A549 (cell line): Measurements from ENCODE around the gene USP49. TPM values are rescaled to one million over a fixed set of nuclear protein-coding genes. Genes with fewer than 3 reads are reported as not detected.

Experiments used
- ATAC-seq, 2 experiments: fragments of 200-7000 bp in 1 of 2; fragments of >200 bp in 1 of 2; cut with Nextera tagmentation in 1 of 2; cut with Tn5 transposase in 1 of 2; 3 replicates each; pipeline versions ENCODE4 v1.8.0 to v1.9.1; 2018 to 2020; ENCODE audit warnings: mild to moderate bottlenecking in 1 of 2, moderate library complexity in 1 of 2
- CTCF ChIA-PET: fragments of 300-600 bp; sonication (Branson Sonifier 250); formaldehyde crosslinking; extraction: SDS; loops from one replicate; lab custom pipeline; 2021; ENCODE audit warnings: antibody characterized with exemption, inconsistent platforms; lab: Yijun Ruan, JAX
- POLR2A ChIA-PET: fragments of 350-600 bp; formaldehyde crosslinking; extraction: SDS; loops from one replicate; lab custom pipeline; 2021; ENCODE audit warnings: antibody characterized with exemption, inconsistent platforms; lab: Yijun Ruan, JAX
- DNase-seq, 2 experiments: peaks; one replicate each; pipeline versions ENCODE4 v3.0.0 to v3.0.0-alpha.2; 2011 to 2016; ENCODE audit warnings: low read depth in 1 of 2, low spot score in 1 of 2
- FAIRE-seq: peaks from 2 replicates; lab custom pipeline; 2011; peaks lifted over from hg19 to GRCh38; lab: Jason Lieb, UNC
- H3K27ac ChIP-seq, 2 experiments: fragments of >200 bp; sonication (Bioruptor Twin); formaldehyde crosslinking; 3 replicates each; pipeline ENCODE4 v1.5.1; 2016 to 2017
- H3K4me1 ChIP-seq: fragments of >200 bp; sonication (Bioruptor Twin); formaldehyde crosslinking; 3 replicates; pipeline ENCODE4 v1.6.1; 2016
- H3K4me2 ChIP-seq: fragments of >200 bp; sonication (Bioruptor Twin); formaldehyde crosslinking; 3 replicates; pipeline ENCODE4 v1.6.1; 2016
- H3K4me3 ChIP-seq: fragments of >200 bp; sonication (Bioruptor Twin); formaldehyde crosslinking; 3 replicates; pipeline ENCODE4 v1.5.1; 2016
- H3K9me3 ChIP-seq: fragments of >200 bp; sonication (Bioruptor Twin); formaldehyde crosslinking; 3 replicates; pipeline ENCODE4 v1.6.1; 2016
- BHLHE40 ChIP-seq: IDR thresholded peaks from 2 replicates; pipeline ENCODE4 v1.6.1; 2012; ENCODE audit warnings: low read depth, low read length, inconsistent platforms
- CEBPB ChIP-seq, 2 experiments: fragments of >200 bp in 1 of 2; sonication (Bioruptor Twin) in 1 of 2; formaldehyde crosslinking in 1 of 2; IDR thresholded peaks; 2 replicates each; pipeline ENCODE4 v1.6.1; 2012 to 2016
- CHD2 ChIP-seq: fragments of 150-350 bp; IDR thresholded peaks from 2 replicates; pipeline ENCODE4 v1.6.1; 2014; ENCODE audit warnings: low read length; ENCODE audit not compliant: partially characterized antibody
- CHD4 ChIP-seq: fragments of 200-600 bp; sonication (generic); IDR thresholded peaks from 2 replicates; pipeline ENCODE4 v1.6.1; 2016; ENCODE audit warnings: antibody characterized with exemption, mild to moderate bottlenecking, borderline replicate concordance
- E2F6 ChIP-seq: IDR thresholded peaks from 2 replicates; pipeline ENCODE4 v1.6.1; 2012; ENCODE audit warnings: low read depth, borderline replicate concordance
- EHF ChIP-seq: fragments of 250-450 bp; sonication (Bioruptor Pico); IDR thresholded peaks from 2 replicates; pipeline ENCODE4 v1.5.0; 2020; ENCODE audit warnings: mild to moderate bottlenecking
- EHMT2 ChIP-seq: fragments of 200-600 bp; sonication (generic); IDR thresholded peaks from 2 replicates; pipeline ENCODE4 v1.6.1; 2016; ENCODE audit warnings: antibody characterized with exemption, low read depth, mild to moderate bottlenecking, moderate library complexity
- ELK1 ChIP-seq: fragments of 150-350 bp; IDR thresholded peaks from 2 replicates; pipeline ENCODE4 v1.6.1; 2014; ENCODE audit warnings: low read depth, mild to moderate bottlenecking, low read length
- EP300 ChIP-seq, 2 experiments: fragments of >200 bp; sonication (Bioruptor Twin); formaldehyde crosslinking; IDR thresholded peaks; 2 replicates in 1 of 2; 3 replicates in 1 of 2; pipeline ENCODE4 v1.6.1; 2016 to 2017
- FOSB ChIP-seq: fragments of 250-450 bp; sonication (Bioruptor Pico); IDR thresholded peaks from 2 replicates; pipeline ENCODE4 v1.5.0; 2020; ENCODE audit warnings: mild to moderate bottlenecking, moderate library complexity
- HOXA7 ChIP-seq: fragments of 250-450 bp; sonication (Bioruptor Pico); IDR thresholded peaks from 2 replicates; pipeline ENCODE4 v1.5.0; 2020; ENCODE audit warnings: mild to moderate bottlenecking, moderate library complexity
- JUNB ChIP-seq: fragments of >200 bp; sonication (Bioruptor Twin); formaldehyde crosslinking; IDR thresholded peaks from 2 replicates; pipeline ENCODE4 v1.6.1; 2016
- KDM5A ChIP-seq: fragments of 200-600 bp; sonication (generic); IDR thresholded peaks from 2 replicates; pipeline ENCODE4 v1.6.1; 2016; ENCODE audit warnings: antibody characterized with exemption, mild to moderate bottlenecking
- MAFK ChIP-seq: fragments of 450-650 bp; IDR thresholded peaks from 2 replicates; pipeline ENCODE4 v1.6.1; 2014; ENCODE audit not compliant: partially characterized antibody
- MYC ChIP-seq: IDR thresholded peaks from 2 replicates; pipeline ENCODE4 v1.6.1; 2012; ENCODE audit warnings: mild to moderate bottlenecking, inconsistent platforms, low read length, improper control_type of control experiment, borderline replicate concordance
- NPAS2 ChIP-seq: fragments of 250-450 bp; sonication (Bioruptor Pico); IDR thresholded peaks from 2 replicates; pipeline ENCODE4 v1.8.0; 2022; ENCODE audit warnings: mild to moderate bottlenecking, moderate library complexity, borderline replicate concordance
- PBX3 ChIP-seq: IDR thresholded peaks from 2 replicates; pipeline ENCODE4 v1.6.1; 2012
- POLR2AphosphoS2 ChIP-seq: conservative IDR thresholded peaks from 2 replicates; pipeline ENCODE4 v1.6.1; 2012; ENCODE audit warnings: low read length, improper control_type of control experiment, inconsistent platforms
- RARB ChIP-seq: fragments of 250-450 bp; sonication (Bioruptor Pico); IDR thresholded peaks from 2 replicates; pipeline ENCODE4 v1.8.0; 2021; ENCODE audit warnings: mild to moderate bottlenecking, moderate library complexity
- RCOR1 ChIP-seq: fragments of 150-350 bp; IDR thresholded peaks from 2 replicates; pipeline ENCODE4 v1.6.1; 2014; ENCODE audit warnings: antibody characterized with exemption, low read length, low read depth
- REST ChIP-seq: fragments of 200-600 bp; sonication (generic); IDR thresholded peaks from 2 replicates; pipeline ENCODE4 v1.6.1; 2016; ENCODE audit warnings: antibody characterized with exemption, mild to moderate bottlenecking, moderate library complexity
- ZNF302 ChIP-seq: fragments of 250-450 bp; sonication (Bioruptor Pico); IDR thresholded peaks from 2 replicates; pipeline ENCODE4 v1.9.0; 2021; ENCODE audit warnings: inconsistent platforms, mild to moderate bottlenecking, moderate library complexity
- ZSCAN20 ChIP-seq: fragments of 250-450 bp; sonication (Bioruptor Pico); IDR thresholded peaks from 2 replicates; pipeline ENCODE4 v1.8.0; 2022; ENCODE audit warnings: mild to moderate bottlenecking, moderate library complexity
- WGBS: methylation state at CpG from one replicate; pipeline ENCODE4 v1.1.6; 2017; ENCODE audit errors: missing lambda C conversion rate; 5-methylcytosine and 5-hydroxymethylcytosine counted together
- polyA plus RNA-seq, 4 experiments: library from polyadenylated mRNA; depleted of rRNA in 3 of 4; stranded (reverse); fragments of >200 nt; fragmentation: RNase III in 1 of 4; extraction: RNeasy Plus Mini Kit Qiagen cat#74134 plus additional on column Dnase treatment in 1 of 4; gene quantifications; 2 replicates in 3 of 4; 3 replicates in 1 of 4; pipeline ENCODE4 v1.2.3, GENCODE V29; 2011 to 2017
- TF ChIP-seq, protein P1 (sequence below): fragments of 250-450 bp; sonication (Bioruptor Pico); IDR thresholded peaks from 2 replicates; pipeline ENCODE4 v1.5.0; 2021; ENCODE audit warnings: mild to moderate bottlenecking, moderate library complexity, borderline replicate concordance

Gene USP49
- polyA plus RNA-seq, 2 of the 4 experiments (the other 2 are of a cell fraction): 2.9 to 4.3 TPM

GRCh38 chr6:41877051-41877680 is 18.0 kb downstream of the USP49 start:
- DNase-seq: no peak
- 86% methylated on average over 2 of the region's 2 CpGs for WGBS
- no peak overlapping the region for H3K4me3 ChIP-seq
- no peak for FAIRE-seq
- ATAC-seq: no peak
- no peak overlapping the region for H3K27ac ChIP-seq
- ChIA-PET POLR2A (no interaction called here), CTCF (interaction anchor here (0.9 kb wide), 1 partner anchor 59 kb away, joined by 3 read pairs; no protein-coding TSS in a partner anchor)
- no peaks in the 10 kb centered on the region for H3K9me3 ChIP-seq
- no peak overlapping the region for H3K4me2 ChIP-seq
- H3K4me1 ChIP-seq: peaks cover 14% of the 10 kb centered on the region; the same call in 1 of the 3 replicates
- TF ChIP-seq, protein P1, sequence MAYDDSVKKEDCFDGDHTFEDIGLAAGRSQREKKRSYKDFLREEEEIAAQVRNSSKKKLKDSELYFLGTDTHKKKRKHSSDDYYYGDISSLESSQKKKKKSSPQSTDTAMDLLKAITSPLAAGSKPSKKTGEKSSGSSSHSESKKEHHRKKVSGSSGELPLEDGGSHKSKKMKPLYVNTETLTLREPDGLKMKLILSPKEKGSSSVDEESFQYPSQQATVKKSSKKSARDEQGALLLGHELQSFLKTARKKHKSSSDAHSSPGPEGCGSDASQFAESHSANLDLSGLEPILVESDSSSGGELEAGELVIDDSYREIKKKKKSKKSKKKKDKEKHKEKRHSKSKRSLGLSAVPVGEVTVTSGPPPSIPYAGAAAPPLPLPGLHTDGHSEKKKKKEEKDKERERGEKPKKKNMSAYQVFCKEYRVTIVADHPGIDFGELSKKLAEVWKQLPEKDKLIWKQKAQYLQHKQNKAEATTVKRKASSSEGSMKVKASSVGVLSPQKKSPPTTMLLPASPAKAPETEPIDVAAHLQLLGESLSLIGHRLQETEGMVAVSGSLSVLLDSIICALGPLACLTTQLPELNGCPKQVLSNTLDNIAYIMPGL (CRISPR knock-in tag): no peak
- TF ChIP-seq ELK1 (no peak), RARB (CRISPR knock-in tag) (no peak), PBX3 (no peak), POLR2AphosphoS2 (no peak), EP300 (IDR thresholded peaks at IDR 0.05) (no peak), BHLHE40 (no peak), ZNF302 (CRISPR knock-in tag) (no peak), E2F6 (no peak), NPAS2 (no peak), REST (no peak), CEBPB (IDR thresholded peaks at IDR 0.05) (no peak), FOSB (CRISPR knock-in tag) (no peak), HOXA7 (CRISPR knock-in tag) (no peak), KDM5A (no peak)

- ChIA-PET CTCF (no interaction called here), POLR2A (no interaction called here)
- FAIRE-seq: no peak
- TF ChIP-seq JUNB (no peak), CHD2 (no peak), EHMT2 (no peak), EHF (CRISPR knock-in tag) (no peak), HOXA7 (CRISPR knock-in tag) (no peak), ZSCAN20 (CRISPR knock-in tag) (no peak), MAFK (no peak), E2F6 (no peak), RCOR1 (no peak), MYC (no peak), CHD4 (no peak)
- TF ChIP-seq, protein P1 (CRISPR knock-in tag): no peak
These were observed 20.4 kb downstream of the USP49 start for GRCh38 chr6:41874741-41875140.

More at GRCh38 chr6:41874741-41875140, 20.4 kb downstream of the USP49 start:
- no peak overlapping the region for H3K4me2 ChIP-seq
- H3K27ac ChIP-seq: no peak overlapping the region
- ATAC-seq (no peak), DNase-seq (no peak)
- H3K9me3 ChIP-seq: no peaks in the 10 kb centered on the region
- peaks cover 14% of the 10 kb centered on the region; the same call in 1 of the 3 replicates for H3K4me1 ChIP-seq
- 93% methylated on average over 1 of the region's 1 CpG for WGBS
- no peak overlapping the region for H3K4me3 ChIP-seq
